Natural killer cell (primary cell): ENCODE data around the gene DEFB129. TPM values are rescaled to one million over a fixed set of nuclear protein-coding genes. Genes with fewer than 3 reads are reported as not detected.

Experiments used
- ATAC-seq, 3 donors: fragments of 150-1000 bp in 2 of 3; fragments of 200-7000 bp in 1 of 3; cut with Tn5 transposase; 1 replicate in 1 of 3; 2 replicates in 2 of 3; pipeline ENCODE4 v1.10.0; 2021; ENCODE audit warnings: mild to moderate bottlenecking in 2 of 3, moderate library complexity in 2 of 3
- DNase-seq, 2 donors: peaks; one replicate each; pipeline versions ENCODE4 v3.0.0 to v3.0.0-alpha.2; 2013 to 2021; ENCODE audit warnings: mixed read lengths in 1 of 2
- H3K27ac ChIP-seq: one replicate; pipeline ENCODE4 v1.5.1; 2013; ENCODE audit warnings: mild to moderate bottlenecking, low read length
- H3K27me3 ChIP-seq: one replicate; pipeline ENCODE4 v1.6.1; 2013; ENCODE audit warnings: low read length; ENCODE audit not compliant: control insufficient read depth, insufficient read depth
- H3K36me3 ChIP-seq: one replicate; pipeline ENCODE4 v1.6.1; 2013; ENCODE audit warnings: low read length; ENCODE audit not compliant: control insufficient read depth, insufficient read depth
- H3K4me1 ChIP-seq: one replicate; pipeline ENCODE4 v1.6.1; 2013; ENCODE audit warnings: low read length; ENCODE audit not compliant: control insufficient read depth, insufficient read depth
- H3K4me3 ChIP-seq: one replicate; pipeline ENCODE4 v1.5.1; 2013; ENCODE audit warnings: low read length
- H3K9me3 ChIP-seq: one replicate; pipeline ENCODE4 v1.6.1; 2013; ENCODE audit warnings: low read length; ENCODE audit not compliant: control insufficient read depth, insufficient read depth
- H3K27ac Mint-ChIP-seq, 2 donors: one replicate each; pipeline ENCODE4 v1.8.0; 2022; ENCODE audit warnings: mild to moderate bottlenecking in 2 of 2, mixed read lengths in 2 of 2, moderate library complexity in 1 of 2
- H3K27me3 Mint-ChIP-seq, 2 donors: one replicate each; pipeline ENCODE4 v1.8.0; 2022; ENCODE audit warnings: low read depth in 2 of 2, mixed read lengths in 2 of 2
- H3K36me3 Mint-ChIP-seq: one replicate; pipeline ENCODE4 v1.8.0; 2022; ENCODE audit warnings: mixed read lengths
- H3K4me1 Mint-ChIP-seq, 2 donors: one replicate each; pipeline ENCODE4 v1.8.0; 2022; ENCODE audit warnings: mixed read lengths in 2 of 2
- H3K4me3 Mint-ChIP-seq: one replicate; pipeline ENCODE4 v1.8.0; 2022; ENCODE audit warnings: mild to moderate bottlenecking, moderate library complexity, mixed read lengths
- H3K9me3 Mint-ChIP-seq, 2 donors: one replicate each; pipeline ENCODE4 v1.8.0; 2022; ENCODE audit warnings: mixed read lengths in 2 of 2
- CTCF ChIP-seq: fragments of 200-600 bp; IDR thresholded peaks from one replicate; pipeline ENCODE4 v1.8.0; 2022; ENCODE audit warnings: antibody characterized with exemption
- WGBS: methylation state at CpG from one replicate; pipeline ENCODE4 v1.1.7; 2013; ENCODE audit warnings: missing lambda C conversion rate; ENCODE audit not compliant: insufficient coverage; 5-methylcytosine and 5-hydroxymethylcytosine counted together
- intact Hi-C: fragments of 100-400 bp; cut with micrococcal nuclease; formaldehyde crosslinking; loops from one replicate; pipeline ENCODE4 v1.14.2; 2022
- total RNA-seq, 4 donors: library from RNA; stranded (reverse); fragments of 120-200 nt in 1 of 4; gene quantifications; one replicate each; pipeline versions ENCODE4 v1.2.3 to v1.2.4, GENCODE V29; 2013 to 2022

The DEFB129 gene
- total RNA-seq, 3 donors from 2014 or later (not counting 1 experiment from before 2014, with no cell fraction given) = not detected

- H3K36me3 Mint-ChIP-seq = no peaks in the 10 kb centered on the region
- no peak overlapping the region for H3K4me3 Mint-ChIP-seq
- intact Hi-C loops = no loop called here
- DNase-seq (no peak), ATAC-seq (no peak)
- Histone ChIP-seq H3K27me3 (no peaks in the 10 kb centered on the region), H3K4me1 (no peaks in the 10 kb centered on the region), H3K4me3 (no peak overlapping the region), H3K9me3 (no peaks in the 10 kb centered on the region), H3K27ac (no peak overlapping the region), H3K36me3 (no peaks in the 10 kb centered on the region)
- H3K9me3 Mint-ChIP-seq = no peaks in the 10 kb centered on the region
- H3K4me1 Mint-ChIP-seq = no peaks in the 10 kb centered on the region
- WGBS = 98% methylated on average over 64 of the region's 88 CpGs
- H3K27ac Mint-ChIP-seq = no peak overlapping the region
- TF ChIP-seq CTCF = no peak
- H3K27me3 Mint-ChIP-seq = no peaks in the 10 kb centered on the region
These were observed 51.8 kb downstream of the DEFB129 start for GRCh38 chr20:278607-279571.

Other genes with a start within 250 kb of the DEFB129 start
- not detected for gene DEFB125, start 139.6 kb upstream of the DEFB129 start, total RNA-seq
- not detected for gene DEFB126, start 84.7 kb upstream of the DEFB129 start, total RNA-seq
- not detected for gene DEFB127, start 69.8 kb upstream of the DEFB129 start, total RNA-seq
- gene DEFB128, start 37.5 kb upstream of the DEFB129 start, total RNA-seq = not detected
- not detected for gene DEFB132, start 30.5 kb downstream of the DEFB129 start, total RNA-seq
- gene C20orf96, start 63.5 kb downstream of the DEFB129 start, total RNA-seq = 1 to 10 TPM; 3.8 to 4.3 (median 4.1) TPM
- gene ZCCHC3, start 70.3 kb downstream of the DEFB129 start, total RNA-seq = 10 to 100 TPM; 19.2 to 24.0 (median 20.6) TPM
- 1 to 10 TPM; 2.3 to 4.6 (median 2.9) TPM for gene SOX12, start 98.3 kb downstream of the DEFB129 start, total RNA-seq
- 1 to 10 TPM; 6.6 to 9.3 (median 8.4) TPM for gene NRSN2, start 119.9 kb downstream of the DEFB129 start, total RNA-seq
- 1 to 10 TPM; 4.0 to 8.9 (median 7.7) TPM for gene TRIB3, start 153.5 kb downstream of the DEFB129 start, total RNA-seq
- 100 to 1,000 TPM; 102 to 131 (median 104) TPM for gene RBCK1, start 181.0 kb downstream of the DEFB129 start, total RNA-seq
- 10 to 100 TPM; 32.5 to 47.6 (median 44.2) TPM for gene TBC1D20, start 235.3 kb downstream of the DEFB129 start, total RNA-seq